HepG2 (cell line): ENCODE results near the gene ECD. TPM values are rescaled to one million over a fixed set of nuclear protein-coding genes. Genes with fewer than 3 reads are reported as not detected.

ENCODE experiments used
- ATAC-seq: fragments of 200-7000 bp; cut with Tn5 transposase; 3 replicates; pipeline ENCODE4 v1.9.1; 2020; ENCODE audit warnings: mild to moderate bottlenecking, moderate library complexity
- BruUV-seq: library from RNA; stranded (reverse); fragments of 400-500 nt; replicated peaks from 2 replicates; lab custom pipeline; 2021; lab: Mats Ljungman, UMichigan
- CTCF ChIA-PET: fragments of 300-600 bp; formaldehyde crosslinking; extraction: SDS; loops from one replicate; lab custom pipeline; 2021; ENCODE audit warnings: low total read pairs, inconsistent platforms, low intra/inter-chr PET ratio; lab: Yijun Ruan, JAX
- POLR2A ChIA-PET: fragments of 350-600 bp; sonication (Branson Sonifier 250); formaldehyde crosslinking; loops from one replicate; lab custom pipeline; 2020; ENCODE audit warnings: antibody characterized with exemption, inconsistent platforms; lab: Yijun Ruan, JAX
- DNase-seq: peaks from one replicate; pipeline ENCODE4 v3.0.0-alpha.2; 2015; ENCODE audit warnings: low spot score
- FAIRE-seq: peaks from 3 replicates; lab custom pipeline; 2011; peaks lifted over from hg19 to GRCh38; lab: Jason Lieb, UNC
- H2AFZ ChIP-seq: one replicate; pipeline ENCODE4 v1.6.1; 2011; ENCODE audit warnings: low read length, inconsistent platforms
- H3K27ac ChIP-seq: fragments of 300-600 bp; 3 replicates; pipeline ENCODE4 v1.8.0; 2011; ENCODE audit warnings: mixed run types, mild to moderate bottlenecking, mixed read lengths, low read length, inconsistent platforms; ENCODE audit not compliant: insufficient read depth; ENCODE audit errors: extremely low read length
- H3K27me3 ChIP-seq, 2 experiments: fragments of 200-600 bp in 1 of 2; 2 replicates in 1 of 2; 3 replicates in 1 of 2; pipeline versions ENCODE4 v1.6.0 to v1.8.0; 2011; ENCODE audit warnings: low read length in 2 of 2, mild to moderate bottlenecking in 2 of 2, moderate library complexity in 2 of 2, inconsistent platforms in 1 of 2; ENCODE audit not compliant: insufficient read depth in 2 of 2, control insufficient read depth in 1 of 2
- H3K36me3 ChIP-seq, 2 experiments: fragments of 200-600 bp in 1 of 2; replicated peaks in 1 of 2; 2 replicates in 1 of 2; 3 replicates in 1 of 2; pipeline versions ENCODE4 v1.5.1 to v1.8.0; 2011; ENCODE audit warnings: low read length in 2 of 2, inconsistent platforms in 1 of 2; ENCODE audit not compliant: insufficient read depth in 2 of 2, control insufficient read depth in 1 of 2
- H3K4me1 ChIP-seq: 2 replicates; pipeline ENCODE4 v1.5.1; 2012; ENCODE audit warnings: low read length, inconsistent platforms; ENCODE audit not compliant: insufficient read depth
- H3K4me2 ChIP-seq: 2 replicates; pipeline ENCODE4 v1.6.0; 2011; ENCODE audit warnings: low read depth, low read length, inconsistent platforms
- H3K4me3 ChIP-seq, 3 experiments: fragments of 200-600 bp in 1 of 3; sonication (generic), shearing (Covaris generic) in 1 of 3; replicated peaks in 1 of 3; 2 replicates each; pipeline ENCODE4 v1.5.1; 2011 to 2016; ENCODE audit warnings: low read length in 3 of 3, inconsistent platforms in 2 of 3, low read depth in 2 of 3, mild to moderate bottlenecking in 2 of 3, control low read depth in 1 of 3, mixed read lengths in 1 of 3; ENCODE audit not compliant: insufficient read depth in 1 of 3
- H3K79me2 ChIP-seq: one replicate; pipeline ENCODE4 v1.6.1; 2011; ENCODE audit warnings: low read length, inconsistent platforms; ENCODE audit not compliant: insufficient read depth
- H3K9ac ChIP-seq: 2 replicates; pipeline ENCODE4 v1.6.0; 2011; ENCODE audit warnings: mild to moderate bottlenecking, low read depth, low read length, inconsistent platforms; ENCODE audit not compliant: insufficient read depth
- H3K9me3 ChIP-seq: 2 replicates; pipeline ENCODE4 v1.5.1; 2012; ENCODE audit warnings: mild to moderate bottlenecking, low read length
- H4K20me1 ChIP-seq: 2 replicates; pipeline ENCODE4 v1.6.0; 2011; ENCODE audit warnings: inconsistent platforms, mild to moderate bottlenecking, low read length, moderate library complexity; ENCODE audit not compliant: insufficient read depth
- ATAD3A ChIP-seq: sonication (generic); formaldehyde crosslinking; IDR thresholded peaks from 2 replicates; pipeline ENCODE4 v1.4.0; 2020; ENCODE audit warnings: missing genetic modification reagents
- CBX1 ChIP-seq: IDR thresholded peaks from one replicate; pipeline ENCODE4 v1.6.1; 2016; ENCODE audit warnings: antibody characterized with exemption, low read depth
- KAT8 ChIP-seq: IDR thresholded peaks from 2 replicates; pipeline ENCODE4 v1.6.1; 2016; ENCODE audit warnings: missing genetic modification reagents, missing compliant biosample characterization
- MTA3 ChIP-seq: sonication (generic); formaldehyde crosslinking; IDR thresholded peaks from 2 replicates; pipeline ENCODE4 v1.4.0; 2020; ENCODE audit warnings: missing genetic modification reagents
- NRL ChIP-seq: sonication (generic); formaldehyde crosslinking; IDR thresholded peaks from 2 replicates; pipeline ENCODE4 v1.5.0; 2020; ENCODE audit warnings: missing genetic modification reagents, mild to moderate bottlenecking, moderate library complexity, borderline replicate concordance
- ONECUT2 ChIP-seq: sonication (generic); formaldehyde crosslinking; IDR thresholded peaks from 2 replicates; pipeline ENCODE4 v1.4.0; 2020; ENCODE audit warnings: missing genetic modification reagents
- PLRG1 ChIP-seq: fragments of 450-650 bp; conservative IDR thresholded peaks from 2 replicates; pipeline ENCODE4 v1.6.1; 2016
- PTBP1 ChIP-seq: fragments of 200-400 bp; formaldehyde crosslinking; IDR thresholded peaks from 2 replicates; pipeline ENCODE4 v1.6.1; 2018; ENCODE audit warnings: low read length, low read depth; ENCODE audit not compliant: poor library complexity, severe bottlenecking
- SCMH1 ChIP-seq: sonication (generic); formaldehyde crosslinking; IDR thresholded peaks from 2 replicates; pipeline ENCODE4 v1.9.0; 2021; ENCODE audit warnings: missing genetic modification reagents, mild to moderate bottlenecking, borderline replicate concordance
- SP5 ChIP-seq: IDR thresholded peaks from 2 replicates; pipeline ENCODE4 v1.6.1; 2016; ENCODE audit warnings: low read depth, borderline replicate concordance
- TAF15 ChIP-seq: fragments of 200-400 bp; formaldehyde crosslinking; IDR thresholded peaks from one replicate; pipeline ENCODE4 v1.6.1; 2018; ENCODE audit warnings: mild to moderate bottlenecking, low read depth, low read length; ENCODE audit not compliant: poor library complexity, severe bottlenecking
- ZMYM4 ChIP-seq: sonication (generic); formaldehyde crosslinking; IDR thresholded peaks from 2 replicates; pipeline ENCODE4 v1.8.1; 2023; ENCODE audit warnings: mild to moderate bottlenecking, missing genetic modification reagents
- ZNF430 ChIP-seq: sonication (generic); formaldehyde crosslinking; IDR thresholded peaks from 2 replicates; pipeline ENCODE4 v1.9.0; 2021; ENCODE audit warnings: mild to moderate bottlenecking, missing genetic modification reagents
- ZNF709 ChIP-seq: sonication (generic); formaldehyde crosslinking; IDR thresholded peaks from 2 replicates; pipeline ENCODE4 v1.5.0; 2020; ENCODE audit warnings: mild to moderate bottlenecking, missing genetic modification reagents
- WGBS: methylation state at CpG from one replicate; pipeline ENCODE4 v1.1.6; 2017; ENCODE audit warnings: low lambda C conversion rate; 5-methylcytosine and 5-hydroxymethylcytosine counted together
- in situ Hi-C: cut with HindIII; loops from 2 replicates; pipeline ENCODE4 v1.10.0; 2017; ENCODE audit warnings: low pct_unique_long_range_greater_than_20kb; ENCODE audit not compliant: extremely low pct_ligation_motif_present
- intact Hi-C: fragments of 100-400 bp; cut with micrococcal nuclease; formaldehyde crosslinking; loops from one replicate; pipeline ENCODE4 v1.10.0; 2022; ENCODE audit not compliant: unreplicated experiment
- polyA plus RNA-seq, 8 experiments: library from polyadenylated mRNA; depleted of rRNA in 3 of 8; stranded (reverse) in 7 of 8; unstranded in 1 of 8; fragments of >200 nt; fragmentation: Illumina TruSeq in 4 of 8; extraction: Trizol in 4 of 8; gene quantifications; 2 replicates each; pipeline versions ENCODE4 v1.2.1 to v1.2.3, GENCODE V29; 2011 to 2016; ENCODE audit warnings: low read depth in 4 of 8, missing spikeins in 1 of 8, mixed read lengths in 1 of 8; ENCODE audit not compliant: insufficient read depth in 1 of 8
- total RNA-seq, 5 experiments: library from RNA; depleted of rRNA; stranded (reverse); fragments of >200 nt; fragmentation: Illumina TruSeq; extraction: Trizol; gene quantifications; 2 replicates each; pipeline ENCODE4 v1.2.3, GENCODE V29; 2016; ENCODE audit warnings: low read depth in 1 of 5
- TF ChIP-seq, protein P1 (sequence below): IDR thresholded peaks from 2 replicates; pipeline ENCODE4 v1.6.1; 2016

Gene ECD
- total and polyA plus RNA-seq, 2 of the 13 experiments (the other 11 are each of a cell fraction or from before 2014, with no cell fraction given): 21.5 to 27.6 TPM

GRCh38 chr10:73186266-73186665 lies 18.5 kb upstream of the ECD start:
- Histone ChIP-seq H3K27me3 (no peaks in the 10 kb centered on the region), H3K36me3 (peaks cover 0 to 2% of the 10 kb centered on the region in 2 experiments; a peak in 1 of 5 replicates), H3K4me1 (no peaks in the 10 kb centered on the region), H4K20me1 (no peaks in the 10 kb centered on the region), H3K4me2 (no peak overlapping the region), H3K27ac (no peak overlapping the region), H2AFZ (no peak overlapping the region), H3K9me3 (no peaks in the 10 kb centered on the region; the same call in 1 of the 2 replicates), H3K79me2 (no peaks in the 10 kb centered on the region), H3K4me3 (no peak overlapping the region), H3K9ac (no peak overlapping the region)
- FAIRE-seq (no peak), ATAC-seq (no peak), DNase-seq (no peak)
- in situ Hi-C loops: no loop called here
- BruUV-seq: no TSS peak
- ChIA-PET CTCF (no interaction called here), POLR2A (no interaction called here)
- 89% methylated on average over 1 of the region's 1 CpG for WGBS
- TF ChIP-seq SCMH1 (no peak), ZMYM4 (CRISPR knock-in tag) (no peak), CBX1 (no peak), ZNF430 (no peak), ZNF709 (CRISPR knock-in tag) (no peak), MTA3 (CRISPR knock-in tag) (no peak), ATAD3A (CRISPR knock-in tag) (no peak), SP5 (CRISPR knock-in tag) (no peak), PTBP1 (no peak), PLRG1 (no peak), KAT8 (CRISPR knock-in tag) (no peak), ONECUT2 (CRISPR knock-in tag) (no peak), NRL (no peak), TAF15 (no peak)
- TF ChIP-seq, protein P1, sequence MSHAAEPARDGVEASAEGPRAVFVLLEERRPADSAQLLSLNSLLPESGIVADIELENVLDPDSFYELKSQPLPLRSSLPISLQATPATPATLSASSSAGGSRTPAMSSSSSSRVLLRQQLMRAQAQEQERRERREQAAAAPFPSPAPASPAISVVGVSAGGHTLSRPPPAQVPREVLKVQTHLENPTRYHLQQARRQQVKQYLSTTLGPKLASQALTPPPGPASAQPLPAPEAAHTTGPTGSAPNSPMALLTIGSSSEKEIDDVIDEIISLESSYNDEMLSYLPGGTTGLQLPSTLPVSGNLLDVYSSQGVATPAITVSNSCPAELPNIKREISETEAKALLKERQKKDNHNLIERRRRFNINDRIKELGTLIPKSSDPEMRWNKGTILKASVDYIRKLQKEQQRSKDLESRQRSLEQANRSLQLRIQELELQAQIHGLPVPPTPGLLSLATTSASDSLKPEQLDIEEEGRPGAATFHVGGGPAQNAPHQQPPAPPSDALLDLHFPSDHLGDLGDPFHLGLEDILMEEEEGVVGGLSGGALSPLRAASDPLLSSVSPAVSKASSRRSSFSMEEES (CRISPR knock-in tag): no peak
- intact Hi-C loops: no loop called here
